Upper lobe of left lung (tissue), 6 donors: ENCODE results near the gene MSS51. TPM values are rescaled to one million over a fixed set of nuclear protein-coding genes. Genes with fewer than 3 reads are reported as not detected.

Source experiments
- ATAC-seq, 2 donors: fragments of 200-7000 bp; cut with Tn5 transposase; one replicate each; pipeline ENCODE4 v1.9.1; 2022; ENCODE audit warnings: mild to moderate bottlenecking in 2 of 2, moderate library complexity in 2 of 2; ENCODE audit not compliant: low FRiP score in 2 of 2
- DNase-seq, 2 donors: peaks; one replicate each; pipeline ENCODE4 v3.0.0-alpha.2; 2019 to 2020
- H3K27ac ChIP-seq, 4 donors: fragments of 200-600 bp; sonication (generic); one replicate each; pipeline ENCODE4 v1.5.1; 2016 to 2019
- H3K27me3 ChIP-seq, 4 donors: fragments of 200-600 bp; sonication (generic); one replicate each; pipeline ENCODE4 v1.5.1; 2017 to 2019
- H3K36me3 ChIP-seq, 4 donors: fragments of 200-600 bp; sonication (generic); one replicate each; pipeline ENCODE4 v1.5.1; 2016 to 2019
- H3K4me1 ChIP-seq, 4 donors: fragments of 200-600 bp; sonication (generic); one replicate each; pipeline ENCODE4 v1.5.1; 2018 to 2019
- H3K4me3 ChIP-seq, 4 donors: fragments of 200-600 bp; sonication (generic); one replicate each; pipeline ENCODE4 v1.5.1; 2017 to 2019; ENCODE audit warnings: mild to moderate bottlenecking in 2 of 4, moderate library complexity in 1 of 4
- H3K9me3 ChIP-seq, 4 donors: fragments of 200-600 bp; sonication (generic); one replicate each; pipeline ENCODE4 v1.5.1; 2018 to 2019
- CTCF ChIP-seq, 6 experiments: fragments of 450-650 bp in 4 of 6; fragments of 200-600 bp in 2 of 6; sonication (generic) in 2 of 6; IDR thresholded peaks; one replicate each; pipeline ENCODE4 v1.5.1; 2016 to 2019; ENCODE audit warnings: antibody characterized with exemption in 6 of 6
- EP300 ChIP-seq, 4 donors: sonication (generic); formaldehyde crosslinking; IDR thresholded peaks; one replicate each; pipeline ENCODE4 v1.5.1; 2017; ENCODE audit warnings: antibody characterized with exemption in 4 of 4, control low read depth in 2 of 4
- POLR2A ChIP-seq, 4 donors: fragments of 450-650 bp; IDR thresholded peaks; one replicate each; pipeline ENCODE4 v1.5.1; 2016 to 2017; ENCODE audit warnings: antibody characterized with exemption in 4 of 4, mild to moderate bottlenecking in 2 of 4
- POLR2AphosphoS5 ChIP-seq, 2 donors: sonication (generic); formaldehyde crosslinking; IDR thresholded peaks; one replicate each; pipeline ENCODE4 v1.5.1; 2017; ENCODE audit warnings: antibody characterized with exemption in 2 of 2
- WGBS, 2 donors: methylation state at CpG; one replicate each; pipeline ENCODE4 v1.1.5; 2017 to 2018; 5-methylcytosine and 5-hydroxymethylcytosine counted together
- total RNA-seq, 6 donors: library from RNA; depleted of rRNA in 4 of 6; stranded (reverse); fragments of >200 nt in 4 of 6; gene quantifications; one replicate each; pipeline versions ENCODE4 v1.1.0 to v1.2.1, GENCODE V29; 2016 to 2021
- donor health status: DM: no; HTN: no; CAD: no; lungs with moderate emphysema.
- donor health status: DM: no; HTN: yes; CAD: no; lungs with severe emphysema.

MSS51 gene
- total RNA-seq, 6 donors from 2014 or later, result 1.7 to 8.4 (median 3.3) TPM

GRCh38 chr10:73467206-73467605 lies 33.8 kb upstream of the MSS51 start:
- TF ChIP-seq EP300 (IDR thresholded peaks at IDR 0.05), result no peak
- no peak for TF ChIP-seq POLR2AphosphoS5 (IDR thresholded peaks at IDR 0.05)
- no peak for TF ChIP-seq POLR2A (IDR thresholded peaks at IDR 0.05)
- no peak for TF ChIP-seq CTCF (IDR thresholded peaks at IDR 0.05)
- no peak for DNase-seq
- WGBS, 2 donors, result 84 to 89% methylated on average over 2 of the region's 2 CpGs

GRCh38 chr10:73465978-73466726 lies 32.8 kb upstream of the MSS51 start:
- Histone ChIP-seq H3K27ac (no peak overlapping the region), H3K4me1 (peaks cover 0 to 9% (median 0%) of the 10 kb centered on the region in 4 donors), H3K36me3 (peaks cover 0 to 76% (median 34%) of the 10 kb centered on the region in 4 donors), H3K9me3 (no peaks in the 10 kb centered on the region), H3K4me3 (no peak overlapping the region), H3K27me3 (no peaks in the 10 kb centered on the region)
- no peak for ATAC-seq
- WGBS, 2 donors, result 80 to 81% methylated on average over 2 of the region's 2 CpGs
- no peak for DNase-seq
- TF ChIP-seq CTCF (IDR thresholded peaks at IDR 0.05) (no peak), POLR2AphosphoS5 (IDR thresholded peaks at IDR 0.05) (no peak), EP300 (IDR thresholded peaks at IDR 0.05) (no peak), POLR2A (IDR thresholded peaks at IDR 0.05) (no peak)

More at GRCh38 chr10:73467206-73467605, 33.8 kb upstream of the MSS51 start:
- no peak for ATAC-seq
- Histone ChIP-seq H3K27me3 (no peaks in the 10 kb centered on the region), H3K36me3 (peaks cover 0 to 87% (median 34%) of the 10 kb centered on the region in 4 donors), H3K4me3 (no peak overlapping the region), H3K4me1 (peaks cover 0 to 9% (median 0%) of the 10 kb centered on the region in 4 donors), H3K9me3 (no peaks in the 10 kb centered on the region), H3K27ac (no peak overlapping the region)

GRCh38 chr10:73460897-73461296 lies 27.5 kb upstream of the MSS51 start:
- no peak overlapping the region for H3K27ac ChIP-seq
- TF ChIP-seq EP300 (IDR thresholded peaks at IDR 0.05) (no peak), POLR2A (IDR thresholded peaks at IDR 0.05) (no peak), POLR2AphosphoS5 (IDR thresholded peaks at IDR 0.05) (no peak)
- H3K4me3 ChIP-seq, result no peak overlapping the region
- no peak for ATAC-seq
- H3K9me3 ChIP-seq, result no peaks in the 10 kb centered on the region
- WGBS, 2 donors, result 94 to 100% methylated on average over 4 of the region's 4 CpGs
- no peaks in the 10 kb centered on the region for H3K27me3 ChIP-seq
- H3K4me1 ChIP-seq, result no peaks in the 10 kb centered on the region
- no peak for DNase-seq
- peaks cover 0 to 43% (median 16%) of the 10 kb centered on the region in 4 donors for H3K36me3 ChIP-seq

GRCh38 chr10:73459683-73460314 lies 26.4 kb upstream of the MSS51 start:
- H3K4me3 ChIP-seq, result no peak overlapping the region
- DNase-seq, result no peak
- H3K9me3 ChIP-seq, result no peaks in the 10 kb centered on the region
- no peaks in the 10 kb centered on the region for H3K27me3 ChIP-seq
- no peaks in the 10 kb centered on the region for H3K4me1 ChIP-seq
- ATAC-seq, result no peak
- WGBS, 2 donors, result 80 to 88% methylated on average over 6 of the region's 6 CpGs
- no peak overlapping the region for H3K27ac ChIP-seq
- TF ChIP-seq POLR2AphosphoS5 (IDR thresholded peaks at IDR 0.05) (no peak), EP300 (IDR thresholded peaks at IDR 0.05) (no peak), CTCF (IDR thresholded peaks at IDR 0.05) (no peak), POLR2A (IDR thresholded peaks at IDR 0.05) (no peak)
- H3K36me3 ChIP-seq, result peaks cover 0 to 36% (median 11%) of the 10 kb centered on the region in 4 donors

GRCh38 chr10:73456187-73456890 lies 23.0 kb upstream of the MSS51 start:
- Histone ChIP-seq H3K9me3 (no peaks in the 10 kb centered on the region), H3K4me1 (no peaks in the 10 kb centered on the region), H3K27me3 (no peaks in the 10 kb centered on the region), H3K36me3 (peaks cover 0 to 48% (median 6%) of the 10 kb centered on the region in 4 donors), H3K4me3 (no peak overlapping the region), H3K27ac (no peak overlapping the region)
- no peak for ATAC-seq
- no peak for DNase-seq
- no peak for TF ChIP-seq POLR2A (IDR thresholded peaks at IDR 0.05)
- TF ChIP-seq CTCF (IDR thresholded peaks at IDR 0.05), result no peak
- no peak for TF ChIP-seq EP300 (IDR thresholded peaks at IDR 0.05)
- TF ChIP-seq POLR2AphosphoS5 (IDR thresholded peaks at IDR 0.05), result no peak
- 94 to 98% methylated on average over 2 of the region's 2 CpGs for WGBS, 2 donors
